ENCODE results near the gene RP9.

GRCh38 chr7:33101906-33102305, 7.3 kb downstream of the RP9 start:
- TF ChIP-seq EZH2 (IDR thresholded peaks at IDR 0.05; ENCODE audit: low read depth) (no peak), CTCF (conservative IDR thresholded peaks at IDR 0.05) (no peak)

Data from PC-9 (cell line).